HG03103 (cell line): ENCODE results near the gene APLP1.
"Not testable (repeated sequence)": the region's sequence is repeated elsewhere in the genome, so short reads cannot be mapped to it uniquely, and the experiment has no call there.

Source experiments
- ATAC-seq: cut with Tn5 transposase; IDR thresholded peaks from one replicate; pipeline ENCODE4 v1.9.1; 2021; ENCODE audit warnings: low read depth; ENCODE audit not compliant: unreplicated experiment

APLP1 gene

GRCh38 chr19:35852029-35852780 is 16.2 kb upstream of the APLP1 start, which contains the start of gene NPHS1:
TSS of gene NPHS1 (minus strand) at chr19:35852504. CDS start at chr19:35851837, 667 bp downstream.
- no peak for ATAC-seq

- no peak for ATAC-seq
Observed at GRCh38 chr19:35853038-35853756, 15.2 kb upstream of the APLP1 start.

- no peak for ATAC-seq
Observed at GRCh38 chr19:35856546-35857149, 11.7 kb upstream of the APLP1 start, which contains the start of gene KIRREL2. TSS of gene KIRREL2 (plus strand) at chr19:35856911. CDS start at chr19:35857120, 209 bp downstream.

- no peak for ATAC-seq
Observed at GRCh38 chr19:35858311-35858710, 10.1 kb upstream of the APLP1 start.

GRCh38 chr19:35859414-35859813 is 9.0 kb upstream of the APLP1 start:
- ATAC-seq, result no peak

GRCh38 chr19:35860436-35860817 is 7.9 kb upstream of the APLP1 start:
- no peak for ATAC-seq

GRCh38 chr19:35860818-35861639 is 7.3 kb upstream of the APLP1 start:
- ATAC-seq, result no peak

- ATAC-seq, result no peak
Observed at GRCh38 chr19:35861640-35862160, 6.7 kb upstream of the APLP1 start.

GRCh38 chr19:35862528-35862927 is 5.8 kb upstream of the APLP1 start:
- ATAC-seq, result no peak

GRCh38 chr19:35863018-35863417 is 5.4 kb upstream of the APLP1 start:
- ATAC-seq, result no peak

- no peak for ATAC-seq
Observed at GRCh38 chr19:35868823-35869326, 501 bp downstream of the APLP1 start.

GRCh38 chr19:35869327-35870123 is 1.2 kb downstream of the APLP1 start:
- ATAC-seq, result no peak

GRCh38 chr19:35870124-35870736 is 1.9 kb downstream of the APLP1 start:
- not testable (repeated sequence) for ATAC-seq

- no peak for ATAC-seq
Observed at GRCh38 chr19:35870798-35871197, 2.4 kb downstream of the APLP1 start.

- ATAC-seq, result no peak
Observed at GRCh38 chr19:35871611-35872010, 3.2 kb downstream of the APLP1 start.

GRCh38 chr19:35872180-35872579 is 3.8 kb downstream of the APLP1 start:
- ATAC-seq, result no peak

- ATAC-seq, result no peak
Observed at GRCh38 chr19:35874392-35874930, 6.1 kb downstream of the APLP1 start.

- ATAC-seq, result no peak
Observed at GRCh38 chr19:35879068-35879467, 10.7 kb downstream of the APLP1 start.
